ENCODE data around the gene RASGRP1.

Gene RASGRP1

GRCh38 chr15:38553071-38553470 lies 11.5 kb downstream of the RASGRP1 start:
- Histone ChIP-seq H3K4me3 (replicated peaks; ENCODE audit: insufficient read depth, low read length) (no peak overlapping the region), H3K27ac (replicated peaks) (no peak overlapping the region), H3K27me3 (ENCODE audit: insufficient read depth, poor library complexity, severe bottlenecking) (peaks cover 13% of the 10 kb centered on the region)
- TF ChIP-seq SPI1 (IDR thresholded peaks at IDR 0.05; ENCODE audit: borderline replicate concordance, low read depth): no peak
- no peak for TF ChIP-seq GABPA (IDR thresholded peaks at IDR 0.05; ENCODE audit: low read depth)
- TF ChIP-seq, protein P1, sequence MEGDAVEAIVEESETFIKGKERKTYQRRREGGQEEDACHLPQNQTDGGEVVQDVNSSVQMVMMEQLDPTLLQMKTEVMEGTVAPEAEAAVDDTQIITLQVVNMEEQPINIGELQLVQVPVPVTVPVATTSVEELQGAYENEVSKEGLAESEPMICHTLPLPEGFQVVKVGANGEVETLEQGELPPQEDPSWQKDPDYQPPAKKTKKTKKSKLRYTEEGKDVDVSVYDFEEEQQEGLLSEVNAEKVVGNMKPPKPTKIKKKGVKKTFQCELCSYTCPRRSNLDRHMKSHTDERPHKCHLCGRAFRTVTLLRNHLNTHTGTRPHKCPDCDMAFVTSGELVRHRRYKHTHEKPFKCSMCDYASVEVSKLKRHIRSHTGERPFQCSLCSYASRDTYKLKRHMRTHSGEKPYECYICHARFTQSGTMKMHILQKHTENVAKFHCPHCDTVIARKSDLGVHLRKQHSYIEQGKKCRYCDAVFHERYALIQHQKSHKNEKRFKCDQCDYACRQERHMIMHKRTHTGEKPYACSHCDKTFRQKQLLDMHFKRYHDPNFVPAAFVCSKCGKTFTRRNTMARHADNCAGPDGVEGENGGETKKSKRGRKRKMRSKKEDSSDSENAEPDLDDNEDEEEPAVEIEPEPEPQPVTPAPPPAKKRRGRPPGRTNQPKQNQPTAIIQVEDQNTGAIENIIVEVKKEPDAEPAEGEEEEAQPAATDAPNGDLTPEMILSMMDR (IDR thresholded peaks at IDR 0.05; ENCODE audit: insufficient read depth, low read length): no peak
- TF ChIP-seq REST (IDR thresholded peaks at IDR 0.05; ENCODE audit: insufficient replicate concordance, low read depth): no peak
- no peak for TF ChIP-seq POLR2AphosphoS5 (IDR thresholded peaks at IDR 0.05; ENCODE audit: low read depth)
- DNase-seq (ENCODE audit: low read depth in 1 of 2, low spot score in 1 of 2): no peak

- no peak for TF ChIP-seq POLR2AphosphoS5 (IDR thresholded peaks at IDR 0.05; ENCODE audit: low read depth)
- TF ChIP-seq GABPA (IDR thresholded peaks at IDR 0.05; ENCODE audit: low read depth): no peak
- TF ChIP-seq SPI1 (IDR thresholded peaks at IDR 0.05; ENCODE audit: borderline replicate concordance, low read depth): no peak
- TF ChIP-seq, protein P1 (IDR thresholded peaks at IDR 0.05; ENCODE audit: insufficient read depth, low read length): no peak
- TF ChIP-seq REST (IDR thresholded peaks at IDR 0.05; ENCODE audit: insufficient replicate concordance, low read depth): no peak
- DNase-seq (ENCODE audit: low read depth in 1 of 2, low spot score in 1 of 2): no peak
Measured at GRCh38 chr15:38551720-38552648, 12.6 kb downstream of the RASGRP1 start.

DNA sequence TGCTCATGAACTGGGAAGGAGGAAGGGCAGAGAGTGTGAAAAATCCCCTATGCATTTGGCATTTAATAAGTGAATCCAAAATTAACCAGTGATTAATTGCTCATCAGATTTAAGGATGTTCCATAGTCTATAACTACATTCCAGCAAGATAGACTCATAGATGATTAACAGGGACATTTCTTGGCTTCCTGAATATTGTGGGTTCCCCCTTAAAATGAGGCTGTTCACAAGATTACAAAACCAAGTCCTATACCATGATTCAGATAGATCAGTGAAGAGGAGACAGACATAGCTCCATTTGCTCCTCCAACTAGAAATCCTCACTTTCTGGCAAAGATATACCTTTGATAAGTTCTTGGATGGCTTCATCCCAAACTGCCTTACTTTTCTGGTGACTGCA lies 15.4 kb downstream of the RASGRP1 start:
- H3K27ac ChIP-seq (replicated peaks): no peak overlapping the region
- H3K27me3 ChIP-seq (ENCODE audit: insufficient read depth, poor library complexity, severe bottlenecking): peaks cover 11% of the 10 kb centered on the region
- H3K4me3 ChIP-seq (replicated peaks; ENCODE audit: insufficient read depth, low read length): no peak overlapping the region
- DNase-seq (ENCODE audit: low read depth in 1 of 2, low spot score in 1 of 2): no peak
- no peak for TF ChIP-seq SPI1 (IDR thresholded peaks at IDR 0.05; ENCODE audit: borderline replicate concordance, low read depth)
- no peak for TF ChIP-seq REST (IDR thresholded peaks at IDR 0.05; ENCODE audit: insufficient replicate concordance, low read depth)
- TF ChIP-seq POLR2AphosphoS5 (IDR thresholded peaks at IDR 0.05; ENCODE audit: low read depth): no peak
- no peak for TF ChIP-seq GABPA (IDR thresholded peaks at IDR 0.05; ENCODE audit: low read depth)
- TF ChIP-seq, protein P1 (IDR thresholded peaks at IDR 0.05; ENCODE audit: insufficient read depth, low read length): no peak

More at GRCh38 chr15:38551720-38552648, 12.6 kb downstream of the RASGRP1 start:
- Histone ChIP-seq H3K27ac (replicated peaks) (no peak overlapping the region), H3K27me3 (ENCODE audit: insufficient read depth, poor library complexity, severe bottlenecking) (peaks cover 11% of the 10 kb centered on the region), H3K4me3 (replicated peaks; ENCODE audit: insufficient read depth, low read length) (no peak overlapping the region)

Data from HL-60 (cell line).